ENCODE measurements around the gene LPP.

Gene LPP

DNA sequence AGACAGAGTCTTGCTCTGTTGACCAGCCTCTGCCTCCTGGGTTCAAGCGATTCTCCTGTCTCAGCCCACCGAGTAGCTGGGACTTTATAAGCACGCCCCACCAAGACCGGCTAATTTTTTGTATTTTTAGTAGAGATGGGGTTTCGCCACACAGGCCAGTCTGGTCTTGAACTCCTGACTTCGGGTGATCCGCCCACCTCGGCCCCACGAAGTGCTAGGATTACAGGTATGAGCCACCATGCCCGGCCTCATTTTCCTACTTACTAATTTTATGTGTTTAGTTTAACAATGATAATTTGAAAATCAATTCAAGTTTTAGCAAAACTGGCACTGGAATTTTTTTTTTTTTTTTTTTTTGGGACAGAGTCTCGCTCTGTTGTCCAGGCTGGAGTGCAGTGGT, 336.5 kb downstream of the LPP start:
- Histone ChIP-seq H3K4me1 (ENCODE audit: insufficient read depth, low read length) (no peaks in the 10 kb centered on the region), H3K79me2 (ENCODE audit: insufficient read depth, low read length) (no peaks in the 10 kb centered on the region), H3K4me2 (ENCODE audit: insufficient read depth, low read length) (no peak overlapping the region), H3K27me3 (ENCODE audit: insufficient read depth, low read length, poor library complexity) (no peaks in the 10 kb centered on the region), H2AFZ (ENCODE audit: low read depth, low read length) (no peak overlapping the region), H3K9me3 (ENCODE audit: insufficient read depth, low read length, severe bottlenecking) (no peaks in the 10 kb centered on the region), H3K9ac (ENCODE audit: low read depth, low read length) (no peak overlapping the region), H4K20me1 (ENCODE audit: insufficient read depth, low read length) (no peaks in the 10 kb centered on the region), H3K4me3 (ENCODE audit: low read depth in 1 of 2, low read length in 2 of 2) (no peak overlapping the region), H3K27ac (ENCODE audit: low read length) (no peak overlapping the region), H3K36me3 (ENCODE audit: insufficient read depth, low read length) (0 out of 2 replicates have a peak, but pooled peaks cover 3% of the 10 kb centered on the region)
- TF ChIP-seq CTCF (IDR thresholded peaks at IDR 0.05; ENCODE audit: borderline replicate concordance, extremely low read depth, low read length, poor library complexity, severe bottlenecking) (no peak), EZH2 (IDR thresholded peaks at IDR 0.05; ENCODE audit: borderline replicate concordance, low read depth, low read length, severe bottlenecking) (no peak)
- ATAC-seq (ENCODE audit: insufficient read depth, low read depth) (no peak), DNase-seq (no peak)

GRCh38 chr3:188491276-188491687, 337.3 kb downstream of the LPP start:
- H3K27me3 ChIP-seq (ENCODE audit: insufficient read depth, low read length, poor library complexity): no peaks in the 10 kb centered on the region
- 0 out of 2 replicates have a peak, but pooled peaks cover under 1% of the 10 kb centered on the region for H3K36me3 ChIP-seq (ENCODE audit: insufficient read depth, low read length)
- no peak overlapping the region for H3K4me2 ChIP-seq (ENCODE audit: insufficient read depth, low read length)
- H3K4me1 ChIP-seq (ENCODE audit: insufficient read depth, low read length): no peaks in the 10 kb centered on the region
- no peaks in the 10 kb centered on the region for H3K9me3 ChIP-seq (ENCODE audit: insufficient read depth, low read length, severe bottlenecking)
- no peak overlapping the region for H2AFZ ChIP-seq (ENCODE audit: low read depth, low read length)
- no peaks in the 10 kb centered on the region for H3K79me2 ChIP-seq (ENCODE audit: insufficient read depth, low read length)
- TF ChIP-seq CTCF (IDR thresholded peaks at IDR 0.05; ENCODE audit: borderline replicate concordance, extremely low read depth, low read length, poor library complexity, severe bottlenecking) (no peak), EZH2 (IDR thresholded peaks at IDR 0.05; ENCODE audit: borderline replicate concordance, low read depth, low read length, severe bottlenecking) (no peak)
- ATAC-seq (ENCODE audit: insufficient read depth, low read depth): no peak
- no peaks in the 10 kb centered on the region for H4K20me1 ChIP-seq (ENCODE audit: insufficient read depth, low read length)
- H3K27ac ChIP-seq (ENCODE audit: low read length): no peak overlapping the region
- H3K9ac ChIP-seq (ENCODE audit: low read depth, low read length): no peak overlapping the region
- no peak overlapping the region for H3K4me3 ChIP-seq (ENCODE audit: low read depth in 1 of 2, low read length in 2 of 2)
- DNase-seq: no peak

DNA sequence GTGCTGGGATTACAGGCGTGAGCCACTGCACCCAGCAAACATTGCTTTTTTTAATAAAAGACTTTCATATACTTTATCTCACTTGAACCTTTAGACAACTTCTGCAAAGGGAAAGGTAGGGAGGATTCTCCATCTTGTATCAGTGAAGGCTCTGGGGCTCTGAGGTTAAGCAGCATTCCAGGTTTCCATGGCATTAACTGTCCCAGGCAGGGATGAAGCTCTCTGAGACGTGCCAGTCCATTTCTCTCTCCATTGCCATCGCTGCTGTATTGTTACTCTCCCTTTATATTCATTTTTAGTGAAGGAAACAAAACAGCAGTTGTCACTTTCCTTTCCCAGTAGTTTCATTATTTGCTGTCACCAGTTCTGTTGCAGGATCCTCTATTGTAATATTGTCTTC, 342.4 kb downstream of the LPP start:
- Histone ChIP-seq H2AFZ (ENCODE audit: low read depth, low read length) (no peak overlapping the region), H3K4me2 (ENCODE audit: insufficient read depth, low read length) (no peak overlapping the region), H4K20me1 (ENCODE audit: insufficient read depth, low read length) (no peaks in the 10 kb centered on the region), H3K9me3 (ENCODE audit: insufficient read depth, low read length, severe bottlenecking) (no peaks in the 10 kb centered on the region), H3K9ac (ENCODE audit: low read depth, low read length) (no peak overlapping the region), H3K27ac (ENCODE audit: low read length) (no peak overlapping the region), H3K27me3 (ENCODE audit: insufficient read depth, low read length, poor library complexity) (no peaks in the 10 kb centered on the region), H3K4me3 (ENCODE audit: low read depth in 1 of 2, low read length in 2 of 2) (no peak overlapping the region), H3K4me1 (ENCODE audit: insufficient read depth, low read length) (no peaks in the 10 kb centered on the region), H3K36me3 (ENCODE audit: insufficient read depth, low read length) (no peaks in the 10 kb centered on the region), H3K79me2 (ENCODE audit: insufficient read depth, low read length) (no peaks in the 10 kb centered on the region)
- no peak for TF ChIP-seq CTCF (IDR thresholded peaks at IDR 0.05; ENCODE audit: borderline replicate concordance, extremely low read depth, low read length, poor library complexity, severe bottlenecking)
- TF ChIP-seq EZH2 (IDR thresholded peaks at IDR 0.05; ENCODE audit: borderline replicate concordance, low read depth, low read length, severe bottlenecking): no peak
- ATAC-seq (ENCODE audit: insufficient read depth, low read depth) (no peak), DNase-seq (no peak)

GRCh38 chr3:188497021-188497420, 343.1 kb downstream of the LPP start:
- Histone ChIP-seq H3K4me1 (ENCODE audit: insufficient read depth, low read length) (no peaks in the 10 kb centered on the region), H3K36me3 (ENCODE audit: insufficient read depth, low read length) (no peaks in the 10 kb centered on the region), H2AFZ (ENCODE audit: low read depth, low read length) (no peak overlapping the region), H3K9ac (ENCODE audit: low read depth, low read length) (no peak overlapping the region), H3K27me3 (ENCODE audit: insufficient read depth, low read length, poor library complexity) (no peaks in the 10 kb centered on the region), H3K4me2 (ENCODE audit: insufficient read depth, low read length) (no peak overlapping the region), H3K9me3 (ENCODE audit: insufficient read depth, low read length, severe bottlenecking) (peaks cover 2% of the 10 kb centered on the region), H4K20me1 (ENCODE audit: insufficient read depth, low read length) (no peaks in the 10 kb centered on the region), H3K27ac (ENCODE audit: low read length) (no peak overlapping the region), H3K4me3 (ENCODE audit: low read depth in 1 of 2, low read length in 2 of 2) (no peak overlapping the region), H3K79me2 (ENCODE audit: insufficient read depth, low read length) (no peaks in the 10 kb centered on the region)
- DNase-seq (no peak), ATAC-seq (ENCODE audit: insufficient read depth, low read depth) (no peak)
- TF ChIP-seq EZH2 (IDR thresholded peaks at IDR 0.05; ENCODE audit: borderline replicate concordance, low read depth, low read length, severe bottlenecking) (no peak), CTCF (IDR thresholded peaks at IDR 0.05; ENCODE audit: borderline replicate concordance, extremely low read depth, low read length, poor library complexity, severe bottlenecking) (no peak)

Measured in DND-41 (cell line).